COR-L47 (cell line): ENCODE results near the gene PICALM.

ENCODE experiments used
- DNase-seq: peaks from one replicate; lab custom pipeline; 2025; lab: John Stamatoyannopoulos, UW

PICALM gene

GRCh38 chr11:86081455-86081854, 12.6 kb upstream of the PICALM start:
- DNase-seq, result no peak

DNA sequence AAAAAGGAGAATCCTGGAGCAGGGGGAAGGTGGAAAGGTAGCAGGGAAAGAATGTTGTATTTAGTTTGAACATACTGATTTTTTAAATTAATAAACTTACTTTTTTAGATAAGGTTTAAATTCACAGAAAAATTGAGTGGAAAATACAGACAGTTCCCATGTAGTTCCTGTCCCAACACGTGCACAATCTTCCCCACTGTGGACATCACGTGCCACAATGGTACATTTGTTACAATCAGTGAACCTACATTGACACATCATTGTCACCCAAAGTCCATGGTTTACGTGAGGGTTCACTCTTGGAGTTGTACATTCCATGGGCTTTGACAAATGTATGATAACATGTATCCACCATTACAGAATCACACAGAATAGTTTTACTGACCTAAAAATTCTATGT, 10.5 kb upstream of the PICALM start:
- DNase-seq, result no peak

GRCh38 chr11:86073948-86074347, 5.1 kb upstream of the PICALM start:
- DNase-seq, result no peak

GRCh38 chr11:86072211-86072610, 3.3 kb upstream of the PICALM start:
- no peak for DNase-seq

- DNase-seq, result no peak
These were observed 1.5 kb upstream of the PICALM start for GRCh38 chr11:86070142-86071056.

DNA sequence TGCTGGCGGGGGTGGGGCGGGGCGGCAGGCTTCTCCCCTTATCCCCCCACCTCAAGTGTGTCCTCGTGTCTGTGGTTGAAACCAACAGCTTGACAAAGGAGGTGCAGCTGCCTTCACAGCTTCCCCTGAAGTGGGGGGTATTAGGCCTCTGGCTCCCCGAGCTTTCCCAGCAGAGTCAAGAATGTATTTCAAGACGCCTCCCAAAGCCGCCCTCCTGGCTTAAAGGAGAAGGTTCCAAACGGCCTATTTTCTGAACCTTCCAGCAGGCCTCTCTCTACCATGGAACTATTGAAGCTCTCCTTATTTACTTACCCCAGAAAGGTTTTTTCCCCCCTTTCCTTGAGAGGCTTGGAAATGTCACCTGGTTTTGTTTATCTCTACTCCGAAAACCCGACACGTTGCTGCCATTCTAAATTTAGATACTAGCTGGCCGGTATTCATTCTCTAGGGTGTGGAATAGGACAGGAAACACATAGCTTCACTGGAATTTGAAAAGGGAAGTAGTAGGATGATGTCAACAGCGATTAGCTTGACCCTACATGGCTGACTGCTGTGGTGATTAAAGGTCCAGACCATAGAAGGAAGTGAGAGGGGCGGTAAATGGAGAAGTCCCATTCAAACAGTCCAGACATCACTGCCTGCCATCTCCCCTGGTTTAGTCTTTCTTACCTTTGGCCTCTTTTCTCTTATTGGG, 671 bp upstream of the PICALM start:
- DNase-seq, result peak; percentile 76

DNA sequence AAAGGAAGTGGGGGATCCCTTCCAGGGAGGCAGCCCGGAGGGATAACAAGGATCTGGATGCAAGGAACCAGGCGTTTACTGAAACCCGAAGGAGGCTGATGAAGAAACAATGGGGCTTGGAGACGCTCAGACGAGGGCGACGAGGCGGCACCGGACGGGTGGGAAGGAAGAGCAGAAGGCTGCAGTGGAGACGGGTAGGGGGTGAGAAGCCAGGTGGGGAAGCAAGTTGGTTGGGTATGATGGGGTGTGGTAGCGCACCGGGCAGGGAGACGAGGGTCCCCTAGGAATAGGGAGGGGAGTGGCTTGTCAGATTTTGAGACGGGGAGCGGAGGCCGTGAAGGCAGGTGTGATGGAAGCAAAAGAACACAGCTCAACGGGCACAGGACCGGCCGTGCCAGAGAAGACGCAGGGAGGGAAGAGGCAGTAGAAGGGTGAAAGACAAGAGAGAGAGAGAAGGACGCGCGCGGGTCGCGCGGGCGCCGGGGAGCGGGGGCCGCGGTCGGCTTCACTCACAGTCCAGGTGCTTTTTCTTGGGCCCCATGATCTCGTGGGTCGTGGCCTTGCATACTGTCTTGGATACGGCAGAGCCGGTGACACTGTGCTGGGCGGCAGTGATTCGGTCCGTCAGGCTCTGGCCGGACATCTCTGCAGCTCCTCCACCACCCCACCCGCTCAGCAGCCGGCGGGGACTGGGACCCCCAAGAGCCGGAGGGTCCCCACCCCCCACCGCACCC, 579 bp downstream of the PICALM start:
- DNase-seq, result peak; percentile 6

DNA sequence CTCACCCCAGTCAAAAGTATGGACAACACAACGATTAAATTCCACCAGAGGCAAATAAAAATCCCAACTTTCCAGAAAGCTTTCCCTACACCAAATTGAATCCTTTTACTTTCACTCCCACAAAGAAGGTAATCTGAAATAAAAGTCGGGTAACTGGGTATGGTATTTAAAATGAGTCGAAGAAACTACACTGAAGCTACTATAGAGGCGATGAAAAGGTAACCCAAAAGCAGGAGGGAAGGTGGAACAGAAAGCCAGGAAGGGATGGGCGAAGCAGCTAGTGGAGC, 1.1 kb downstream of the PICALM start:
- DNase-seq, result no peak

- DNase-seq, result no peak
These were observed 1.7 kb downstream of the PICALM start for GRCh38 chr11:86067009-86067850.

DNA sequence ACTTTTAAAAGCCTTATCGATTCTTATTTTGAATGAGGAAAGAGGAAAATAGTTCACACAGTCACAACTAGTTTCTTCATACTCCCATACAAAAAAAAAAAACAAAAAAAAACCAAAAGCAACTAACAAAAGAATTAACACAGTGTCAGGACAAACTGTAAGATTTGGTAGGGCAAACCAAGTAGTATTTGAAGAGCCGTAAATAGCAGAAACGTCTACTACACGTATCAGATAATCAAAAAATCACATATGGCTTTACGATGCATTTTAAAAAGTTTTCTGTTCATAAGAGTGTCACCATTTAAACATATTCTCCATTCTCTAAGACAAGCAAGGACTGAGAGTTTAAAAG, 2.3 kb downstream of the PICALM start:
- DNase-seq, result no peak

DNA sequence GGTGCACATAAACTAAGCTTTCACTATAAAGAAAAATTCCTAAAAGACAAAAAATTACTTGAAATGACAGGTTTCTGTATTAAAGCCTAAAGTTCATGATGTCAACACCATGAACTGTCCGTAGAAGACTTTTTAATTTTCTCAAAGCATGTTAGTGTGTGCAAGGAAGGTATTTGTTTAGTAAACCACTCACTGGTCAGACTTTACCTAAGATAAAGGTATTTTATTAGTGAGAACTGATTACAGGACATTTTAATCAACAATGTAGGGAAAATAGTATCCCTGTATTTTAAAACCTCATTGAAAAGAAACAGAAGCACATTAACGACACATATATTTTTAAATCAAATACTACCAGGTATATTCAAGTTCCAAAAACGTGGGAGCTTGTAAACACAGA, 2.9 kb downstream of the PICALM start:
- DNase-seq, result no peak

GRCh38 chr11:86064220-86064803, 4.6 kb downstream of the PICALM start:
- no peak for DNase-seq

- DNase-seq, result no peak
These were observed 5.3 kb downstream of the PICALM start for GRCh38 chr11:86063536-86063935.

- DNase-seq, result no peak
These were observed 6.2 kb downstream of the PICALM start for GRCh38 chr11:86062719-86063118.

- DNase-seq, result no peak
These were observed 7.2 kb downstream of the PICALM start for GRCh38 chr11:86061483-86062205.

GRCh38 chr11:86060544-86060943, 8.3 kb downstream of the PICALM start:
- no peak for DNase-seq

- DNase-seq, result no peak
These were observed 10.5 kb downstream of the PICALM start for GRCh38 chr11:86058360-86058759.

GRCh38 chr11:86056351-86056854, 12.5 kb downstream of the PICALM start:
- no peak for DNase-seq

DNA sequence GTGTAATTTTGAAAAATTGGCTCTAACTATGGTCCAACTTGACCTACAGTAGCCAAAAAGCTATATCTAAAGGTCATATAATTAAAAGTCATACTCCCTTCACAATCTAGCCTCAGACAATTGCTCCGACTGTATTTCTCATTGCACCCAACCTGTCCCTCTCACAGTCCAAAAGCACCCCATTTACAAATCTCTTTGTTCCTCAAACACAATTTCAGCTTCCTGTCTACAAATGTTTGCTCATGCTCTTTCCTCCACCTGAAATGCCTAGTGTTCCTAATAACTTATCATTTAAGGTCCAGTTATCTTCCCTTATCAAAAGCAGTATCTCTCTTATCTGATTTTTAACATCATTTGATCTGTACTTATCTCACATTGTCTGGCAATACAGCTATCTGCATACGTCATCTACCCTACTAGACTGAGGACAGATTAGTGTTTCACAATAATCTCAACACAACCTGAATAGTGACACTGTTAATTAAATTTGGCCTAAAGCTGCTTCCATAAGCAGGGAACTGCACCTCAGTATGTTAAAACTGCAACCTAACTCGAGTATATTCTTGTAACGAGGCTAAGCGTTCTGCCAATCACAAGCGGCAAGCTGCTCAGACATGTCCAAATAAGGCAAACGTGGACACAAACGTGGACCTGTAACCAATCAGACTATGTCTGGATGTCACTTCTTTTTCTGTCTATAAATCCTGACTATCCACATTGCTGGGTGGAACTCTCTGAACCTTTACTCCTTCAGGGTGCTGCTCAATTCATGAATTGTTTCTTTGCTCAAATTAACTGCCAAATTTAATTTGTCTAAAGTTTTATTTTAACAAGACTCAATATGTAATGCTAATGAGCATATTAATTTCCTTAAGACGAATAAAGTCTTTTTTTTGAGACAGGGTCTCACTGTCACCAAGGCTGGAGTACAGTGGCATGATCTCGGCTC, 15.9 kb downstream of the PICALM start:
- DNase-seq, result no peak
